ENCODE measurements around the gene SHFL. TPM values are rescaled to one million over a fixed set of nuclear protein-coding genes. Genes with fewer than 3 reads are reported as not detected.

SHFL gene
- total RNA-seq, 1 experiment from 2014 or later = 18.5 TPM

GRCh38 chr19:10138879-10139795 is 53.0 kb downstream of the SHFL start:
- H4K20me1 ChIP-seq (ENCODE audit: insufficient read depth) = no peaks in the 10 kb centered on the region
- H3K9me2 ChIP-seq (ENCODE audit: insufficient read depth) = no peaks in the 10 kb centered on the region
- H3K4me3 ChIP-seq (replicated peaks in 1 of 2; ENCODE audit: low read depth in 1 of 2, low read length in 2 of 2) = no peak overlapping the region
- H3K27ac ChIP-seq (ENCODE audit: low read depth, low read length) = no peak overlapping the region
- RAD21 ChIA-PET (ENCODE audit: low non-redundant PET in 1 of 2, low total read pairs in 2 of 2, uncharacterized antibody in 2 of 2, unreplicated experiment in 2 of 2) = interaction anchor here in 1 of 2 experiments (0.6 kb wide), 1 partner anchor 27 kb away, joined by 5 read pairs; no protein-coding TSS in a partner anchor
- no peaks in the 10 kb centered on the region for H3K27me3 ChIP-seq (ENCODE audit: insufficient read depth, low read length)
- intact Hi-C loops (cut with micrococcal nuclease) = no loop called here
- TF ChIP-seq EZH2phosphoT487 (IDR thresholded peaks at IDR 0.05; ENCODE audit: borderline replicate concordance) (no peak), ATF3 (IDR thresholded peaks at IDR 0.05) (no peak)
- no peak overlapping the region for H3K9ac ChIP-seq (ENCODE audit: low read length)
- peaks cover 56 to 80% of the 10 kb centered on the region in 2 experiments for H3K36me3 ChIP-seq (ENCODE audit: control insufficient read depth in 1 of 2, insufficient read depth in 2 of 2, low read length in 2 of 2)
- H3K4me1 ChIP-seq (ENCODE audit: control insufficient read depth in 1 of 2, insufficient read depth in 2 of 2, low read length in 2 of 2) = no peaks in the 10 kb centered on the region
- no TSS peak for BruUV-seq (replicated peaks)
- H3K79me2 ChIP-seq (ENCODE audit: insufficient read depth, low read length) = no peaks in the 10 kb centered on the region; the same call in 1 of the 2 replicates
- no peaks in the 10 kb centered on the region for H3K9me3 ChIP-seq (ENCODE audit: control insufficient read depth in 1 of 2, insufficient read depth in 1 of 2, low read depth in 1 of 2, low read length in 2 of 2)
- H2AFZ ChIP-seq (ENCODE audit: low read depth, low read length, poor library complexity, severe bottlenecking) = no peak overlapping the region
- DNase-seq (ENCODE audit: low read depth, low spot score) = no peak
- CTCF ChIA-PET = no interaction called here
- no peak for ATAC-seq
- no peak overlapping the region for H3K4me2 ChIP-seq (ENCODE audit: low read length)
- POLR2A ChIA-PET = no interaction called here

- TF ChIP-seq EGR1 (IDR thresholded peaks at IDR 0.05; ENCODE audit: low read depth) (no peak), ATF3 (IDR thresholded peaks at IDR 0.05) (no peak), POLR2AphosphoS5 (IDR thresholded peaks at IDR 0.05; ENCODE audit: low read depth, low read length) (no peak), POLR2A (IDR thresholded peaks at IDR 0.05; ENCODE audit: borderline replicate concordance, extremely low read depth, insufficient read depth, insufficient read length) (no peak), RAD21 (IDR thresholded peaks at IDR 0.05; ENCODE audit: low read depth) (no peak), EZH2 (IDR thresholded peaks at IDR 0.05) (no peak), EZH2phosphoT487 (IDR thresholded peaks at IDR 0.05; ENCODE audit: borderline replicate concordance) (no peak), CEBPB (IDR thresholded peaks at IDR 0.05; ENCODE audit: low read depth) (no peak), JUND (IDR thresholded peaks at IDR 0.05) (no peak), CBX3 (IDR thresholded peaks at IDR 0.05; ENCODE audit: low read depth) (no peak), YY1 (IDR thresholded peaks at IDR 0.05; ENCODE audit: extremely low read depth, insufficient replicate concordance, low read depth, low read length) (no peak)
- ChIA-PET POLR2A (no interaction called here), CTCF (no interaction called here), RAD21 (ENCODE audit: low non-redundant PET in 1 of 2, low total read pairs in 2 of 2, uncharacterized antibody in 2 of 2, unreplicated experiment in 2 of 2) (no interaction called here)
- H3K36me3 ChIP-seq (ENCODE audit: control insufficient read depth in 1 of 2, insufficient read depth in 2 of 2, low read length in 2 of 2) = peaks cover 57 to 86% of the 10 kb centered on the region in 2 experiments
- ATAC-seq = no peak
- no peaks in the 10 kb centered on the region for H3K27me3 ChIP-seq (ENCODE audit: insufficient read depth, low read length)
- H3K79me2 ChIP-seq (ENCODE audit: insufficient read depth, low read length) = peaks cover 3% of the 10 kb centered on the region; the same call in 1 of the 2 replicates
- no peaks in the 10 kb centered on the region for H3K4me1 ChIP-seq (ENCODE audit: control insufficient read depth in 1 of 2, insufficient read depth in 2 of 2, low read length in 2 of 2)
- H3K4me3 ChIP-seq (replicated peaks in 1 of 2; ENCODE audit: low read depth in 1 of 2, low read length in 2 of 2) = no peak overlapping the region
- no peak for DNase-seq (ENCODE audit: low read depth, low spot score)
- H3K27ac ChIP-seq (ENCODE audit: low read depth, low read length) = no peak overlapping the region
- H4K20me1 ChIP-seq (ENCODE audit: insufficient read depth) = no peaks in the 10 kb centered on the region
- H3K9ac ChIP-seq (ENCODE audit: low read length) = no peak overlapping the region
- H2AFZ ChIP-seq (ENCODE audit: low read depth, low read length, poor library complexity, severe bottlenecking) = no peak overlapping the region
- intact Hi-C loops (cut with micrococcal nuclease) = no loop called here
- H3K9me2 ChIP-seq (ENCODE audit: insufficient read depth) = no peaks in the 10 kb centered on the region
- H3K9me3 ChIP-seq (ENCODE audit: control insufficient read depth in 1 of 2, insufficient read depth in 1 of 2, low read depth in 1 of 2, low read length in 2 of 2) = no peaks in the 10 kb centered on the region
- BruUV-seq (replicated peaks) = no TSS peak
- no peak overlapping the region for H3K4me2 ChIP-seq (ENCODE audit: low read length)
Observed at GRCh38 chr19:10139952-10140351, 53.8 kb downstream of the SHFL start.
